Loucy (cell line): ENCODE measurements around the gene OR10H5.

Experiments used
- EZH2phosphoT487 ChIP-seq: fragments of 200-600 bp; IDR thresholded peaks from 2 replicates; pipeline ENCODE4 v1.6.1; 2018; ENCODE audit warnings: antibody characterized with exemption, mild to moderate bottlenecking, moderate library complexity, borderline replicate concordance
- TF ChIP-seq, protein P1 (sequence below): fragments of 200-600 bp; sonication (generic); conservative IDR thresholded peaks from 2 replicates; pipeline ENCODE4 v1.5.1; 2014; ENCODE audit warnings: mild to moderate bottlenecking, antibody characterized with exemption, low read length

DNA sequence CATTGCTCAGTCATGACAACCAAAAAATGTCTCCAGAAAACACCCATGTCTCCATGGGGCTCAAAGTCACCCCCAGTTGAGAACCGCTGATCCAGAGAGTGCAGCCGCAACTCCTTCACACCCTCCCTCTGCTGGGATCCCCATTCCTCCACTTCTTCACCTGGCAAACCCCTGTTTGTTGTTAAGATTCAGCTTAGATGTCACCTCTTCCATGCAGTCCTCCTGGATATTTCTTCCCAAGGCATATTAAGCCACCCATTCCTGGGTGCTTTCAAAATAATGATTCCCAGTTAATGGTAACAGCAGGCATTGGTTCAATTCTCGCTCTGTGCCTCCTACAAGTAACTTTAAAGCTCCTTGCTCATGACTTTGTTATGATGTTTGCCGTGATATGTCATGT, 24.0 kb downstream of the OR10H5 start:
- TF ChIP-seq, protein P1, sequence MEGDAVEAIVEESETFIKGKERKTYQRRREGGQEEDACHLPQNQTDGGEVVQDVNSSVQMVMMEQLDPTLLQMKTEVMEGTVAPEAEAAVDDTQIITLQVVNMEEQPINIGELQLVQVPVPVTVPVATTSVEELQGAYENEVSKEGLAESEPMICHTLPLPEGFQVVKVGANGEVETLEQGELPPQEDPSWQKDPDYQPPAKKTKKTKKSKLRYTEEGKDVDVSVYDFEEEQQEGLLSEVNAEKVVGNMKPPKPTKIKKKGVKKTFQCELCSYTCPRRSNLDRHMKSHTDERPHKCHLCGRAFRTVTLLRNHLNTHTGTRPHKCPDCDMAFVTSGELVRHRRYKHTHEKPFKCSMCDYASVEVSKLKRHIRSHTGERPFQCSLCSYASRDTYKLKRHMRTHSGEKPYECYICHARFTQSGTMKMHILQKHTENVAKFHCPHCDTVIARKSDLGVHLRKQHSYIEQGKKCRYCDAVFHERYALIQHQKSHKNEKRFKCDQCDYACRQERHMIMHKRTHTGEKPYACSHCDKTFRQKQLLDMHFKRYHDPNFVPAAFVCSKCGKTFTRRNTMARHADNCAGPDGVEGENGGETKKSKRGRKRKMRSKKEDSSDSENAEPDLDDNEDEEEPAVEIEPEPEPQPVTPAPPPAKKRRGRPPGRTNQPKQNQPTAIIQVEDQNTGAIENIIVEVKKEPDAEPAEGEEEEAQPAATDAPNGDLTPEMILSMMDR: no peak
- TF ChIP-seq EZH2phosphoT487: no peak
